Left ventricle myocardium inferior (tissue), 1 donor: ENCODE measurements around the gene LPAR1. TPM values are rescaled to one million over a fixed set of nuclear protein-coding genes. Genes with fewer than 3 reads are reported as not detected.

ENCODE experiments used
- DNase-seq: peaks from one replicate; pipeline ENCODE4 v3.0.0-alpha.2; 2020
- H3K27ac ChIP-seq: fragments of 200-600 bp; replicated peaks from 2 replicates; pipeline ENCODE4 v1.8.0; 2021
- H3K27me3 ChIP-seq: fragments of 200-600 bp; 2 replicates; pipeline ENCODE4 v1.8.0; 2021; ENCODE audit warnings: low read depth
- H3K36me3 ChIP-seq: fragments of 200-600 bp; 2 replicates; pipeline ENCODE4 v1.8.0; 2021
- H3K4me1 ChIP-seq: fragments of 200-600 bp; 2 replicates; pipeline ENCODE4 v1.8.0; 2021
- H3K4me3 ChIP-seq: fragments of 200-600 bp; 2 replicates; pipeline ENCODE4 v1.8.0; 2021; ENCODE audit warnings: mild to moderate bottlenecking, moderate library complexity
- H3K9me3 ChIP-seq: fragments of 200-600 bp; replicated peaks from 2 replicates; pipeline ENCODE4 v1.8.0; 2021
- intact Hi-C: fragments of 100-400 bp; cut with micrococcal nuclease; formaldehyde crosslinking; loops from one replicate; pipeline ENCODE4 v1.11.0; 2022
- total RNA-seq: library from RNA; stranded (reverse); fragmentation: NEBNext Ultra II Directional; extraction: Animal tissue kit (Norgen Biotek cat#: 25700); gene quantifications from one replicate; pipeline ENCODE4 v1.2.1, GENCODE V29; 2021
- TF ChIP-seq, protein P1 (sequence below): fragments of 200-600 bp; IDR thresholded peaks from 2 replicates; pipeline ENCODE4 v1.8.0; 2021; ENCODE audit warnings: antibody characterized with exemption, mild to moderate bottlenecking, borderline replicate concordance
- donor health status: DM: no; HTN: yes; CAD: no; lungs with severe emphysema.

Gene LPAR1
- total RNA-seq, 1 donor from 2014 or later: 12.4 TPM

DNA sequence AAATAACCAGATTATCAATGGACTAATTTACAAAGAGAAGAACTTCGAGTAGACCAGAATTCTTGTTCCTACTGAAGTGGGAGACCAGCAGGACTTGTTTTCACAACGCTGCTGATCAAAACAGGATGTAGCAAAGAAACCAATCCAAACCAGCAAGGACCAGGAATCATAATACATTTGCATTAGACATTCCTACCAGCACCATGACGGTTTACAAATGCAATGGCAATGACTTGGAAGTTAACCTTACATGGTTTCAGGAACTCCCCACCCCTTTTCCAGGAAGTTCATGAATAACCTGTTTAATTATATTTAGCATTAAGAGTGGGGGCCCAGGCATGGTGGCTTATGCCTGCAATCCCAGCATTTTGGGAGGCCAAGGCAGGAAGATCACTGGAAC is 100.0 kb downstream of the LPAR1 start:
- intact Hi-C loops: no loop called here
- peaks cover 6% of the 10 kb centered on the region for H3K36me3 ChIP-seq
- H3K9me3 ChIP-seq: no peaks in the 10 kb centered on the region
- DNase-seq: no peak
- H3K27ac ChIP-seq: no peak overlapping the region
- H3K4me3 ChIP-seq: no peak overlapping the region
- TF ChIP-seq, protein P1, sequence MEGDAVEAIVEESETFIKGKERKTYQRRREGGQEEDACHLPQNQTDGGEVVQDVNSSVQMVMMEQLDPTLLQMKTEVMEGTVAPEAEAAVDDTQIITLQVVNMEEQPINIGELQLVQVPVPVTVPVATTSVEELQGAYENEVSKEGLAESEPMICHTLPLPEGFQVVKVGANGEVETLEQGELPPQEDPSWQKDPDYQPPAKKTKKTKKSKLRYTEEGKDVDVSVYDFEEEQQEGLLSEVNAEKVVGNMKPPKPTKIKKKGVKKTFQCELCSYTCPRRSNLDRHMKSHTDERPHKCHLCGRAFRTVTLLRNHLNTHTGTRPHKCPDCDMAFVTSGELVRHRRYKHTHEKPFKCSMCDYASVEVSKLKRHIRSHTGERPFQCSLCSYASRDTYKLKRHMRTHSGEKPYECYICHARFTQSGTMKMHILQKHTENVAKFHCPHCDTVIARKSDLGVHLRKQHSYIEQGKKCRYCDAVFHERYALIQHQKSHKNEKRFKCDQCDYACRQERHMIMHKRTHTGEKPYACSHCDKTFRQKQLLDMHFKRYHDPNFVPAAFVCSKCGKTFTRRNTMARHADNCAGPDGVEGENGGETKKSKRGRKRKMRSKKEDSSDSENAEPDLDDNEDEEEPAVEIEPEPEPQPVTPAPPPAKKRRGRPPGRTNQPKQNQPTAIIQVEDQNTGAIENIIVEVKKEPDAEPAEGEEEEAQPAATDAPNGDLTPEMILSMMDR: no peak
- H3K27me3 ChIP-seq: no peaks in the 10 kb centered on the region
- no peaks in the 10 kb centered on the region for H3K4me1 ChIP-seq

GRCh38 chr9:110936719-110937452 is 101.4 kb downstream of the LPAR1 start:
- H3K4me3 ChIP-seq: no peak overlapping the region
- no peak for DNase-seq
- peaks cover 3% of the 10 kb centered on the region for H3K9me3 ChIP-seq
- H3K4me1 ChIP-seq: no peaks in the 10 kb centered on the region
- TF ChIP-seq, protein P1: no peak
- peaks cover 6% of the 10 kb centered on the region for H3K36me3 ChIP-seq
- no peaks in the 10 kb centered on the region for H3K27me3 ChIP-seq
- peak overlapping the region; percentile 30 for H3K27ac ChIP-seq
- intact Hi-C loops: no loop called here

DNA sequence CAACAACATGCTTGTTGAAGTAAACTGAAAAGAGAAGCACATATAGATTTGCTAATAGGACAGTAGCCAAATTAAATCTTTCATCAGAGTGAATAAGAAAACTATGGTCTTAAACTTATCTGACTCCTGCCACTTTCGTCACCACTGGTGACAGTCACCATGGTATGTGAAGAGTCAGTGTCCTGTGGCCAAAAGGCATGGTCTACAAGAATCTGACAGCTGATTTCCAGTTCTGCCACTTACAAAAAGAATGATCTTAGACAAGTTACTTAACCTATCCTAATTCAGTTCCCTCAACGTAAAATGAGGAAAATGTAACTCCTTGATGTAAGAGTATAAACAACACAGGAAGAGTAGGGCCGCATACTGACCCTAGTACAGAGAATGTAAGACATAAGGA is 102.0 kb downstream of the LPAR1 start:
- Histone ChIP-seq H3K36me3 (no peaks in the 10 kb centered on the region), H3K9me3 (peaks cover 6% of the 10 kb centered on the region), H3K27me3 (no peaks in the 10 kb centered on the region), H3K4me1 (no peaks in the 10 kb centered on the region), H3K4me3 (no peak overlapping the region), H3K27ac (no peak overlapping the region)
- intact Hi-C loops: no loop called here
- TF ChIP-seq, protein P1: no peak
- no peak for DNase-seq

DNA sequence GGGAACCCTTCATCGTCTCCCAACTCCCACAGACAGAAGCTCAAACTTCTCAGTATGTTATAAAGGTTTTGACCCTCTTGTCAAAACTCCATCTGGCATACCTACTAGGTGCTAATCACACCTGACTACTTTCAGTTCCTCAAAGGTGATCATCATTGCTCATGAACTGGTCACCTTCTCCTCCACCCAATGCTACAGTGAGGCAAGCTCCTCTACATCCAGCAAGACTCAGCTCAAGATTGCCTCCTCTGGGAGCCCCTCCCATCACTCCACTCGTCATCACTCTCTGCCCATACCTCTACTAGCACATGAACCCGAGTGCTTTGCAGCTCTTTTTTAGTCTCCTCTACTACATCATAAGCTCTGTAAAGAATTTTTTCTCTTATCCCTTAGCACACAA is 102.4 kb downstream of the LPAR1 start:
- Histone ChIP-seq H3K4me3 (no peak overlapping the region), H3K27me3 (no peaks in the 10 kb centered on the region), H3K27ac (no peak overlapping the region), H3K4me1 (no peaks in the 10 kb centered on the region), H3K36me3 (no peaks in the 10 kb centered on the region), H3K9me3 (peaks cover 10% of the 10 kb centered on the region)
- TF ChIP-seq, protein P1: no peak
- intact Hi-C loops: no loop called here
- DNase-seq: no peak

- Histone ChIP-seq H3K4me3 (no peak overlapping the region), H3K4me1 (no peaks in the 10 kb centered on the region), H3K36me3 (no peaks in the 10 kb centered on the region), H3K27me3 (no peaks in the 10 kb centered on the region), H3K27ac (no peak overlapping the region), H3K9me3 (peaks cover 13% of the 10 kb centered on the region)
- intact Hi-C loops: no loop called here
- TF ChIP-seq, protein P1: no peak
- no peak for DNase-seq
Observed at GRCh38 chr9:110933350-110934001, 104.8 kb downstream of the LPAR1 start.
